Ecto neural progenitor cell (in vitro differentiated cells): ENCODE data around the gene SPG7.

ENCODE experiments used
- DNase-seq: peaks from one replicate; pipeline ENCODE4 v3.0.0-alpha.2; 2018; ENCODE audit warnings: low spot score

Gene SPG7

DNA sequence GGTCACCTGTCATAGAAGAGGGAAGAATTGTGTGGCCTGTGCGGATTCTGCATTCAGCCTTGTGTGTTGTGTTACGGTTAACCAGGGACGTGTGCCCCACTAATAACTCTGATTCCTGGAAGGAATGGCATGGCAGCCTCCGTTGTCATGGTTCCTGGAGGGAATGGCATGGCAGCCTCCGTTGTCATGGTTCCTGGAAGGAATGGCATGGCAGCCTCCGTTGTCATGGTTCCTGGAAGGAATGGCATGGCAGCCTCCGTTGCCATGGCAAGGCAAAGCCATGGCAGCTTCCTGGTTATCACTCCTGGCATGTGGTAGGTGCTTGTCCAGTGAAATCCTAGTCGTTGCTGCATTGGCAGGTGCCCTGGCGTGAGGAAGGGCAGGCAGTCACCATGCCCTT is 8.9 kb downstream of the SPG7 start:
- no peak for DNase-seq

DNA sequence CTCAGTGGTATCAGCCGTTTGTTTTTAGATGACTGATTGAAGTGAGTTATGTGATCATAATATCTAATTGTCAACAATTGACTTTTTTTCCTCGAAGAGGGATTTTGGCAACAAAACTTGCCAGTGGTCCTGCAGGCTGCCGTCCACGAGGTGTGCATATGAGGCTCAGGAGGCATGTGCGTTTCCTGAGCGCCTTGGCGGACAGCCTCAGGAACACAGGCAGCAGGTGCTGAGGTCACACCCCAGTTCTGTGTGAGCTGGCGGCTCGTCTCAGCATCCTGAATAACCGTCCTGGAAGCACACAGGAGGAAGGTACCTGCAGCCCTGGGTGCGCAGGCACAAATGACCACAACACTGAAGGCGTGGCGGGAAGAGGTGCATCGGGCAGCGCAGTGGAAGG is 11.7 kb downstream of the SPG7 start:
- DNase-seq = no peak

DNA sequence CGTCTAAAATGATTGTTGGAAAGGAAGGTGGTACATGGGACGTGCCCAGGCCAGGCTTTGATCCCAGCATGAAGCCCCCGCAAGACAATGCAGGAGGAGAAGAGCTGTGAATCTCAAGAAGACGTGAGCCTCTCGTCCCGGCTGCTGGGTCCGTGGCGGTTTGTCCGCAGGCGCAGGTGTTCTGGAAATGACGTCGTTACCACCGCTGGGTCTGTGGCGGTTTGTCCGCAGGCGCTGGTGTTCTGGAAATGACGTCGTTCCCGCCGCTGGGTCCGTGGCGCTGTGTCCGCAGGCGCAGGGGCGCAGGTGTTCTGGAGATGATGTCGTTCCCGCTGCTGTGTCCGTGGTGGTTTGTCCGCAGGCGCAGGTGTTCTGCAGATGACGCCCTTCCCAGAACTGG is 14.1 kb downstream of the SPG7 start:
- DNase-seq = no peak

DNA sequence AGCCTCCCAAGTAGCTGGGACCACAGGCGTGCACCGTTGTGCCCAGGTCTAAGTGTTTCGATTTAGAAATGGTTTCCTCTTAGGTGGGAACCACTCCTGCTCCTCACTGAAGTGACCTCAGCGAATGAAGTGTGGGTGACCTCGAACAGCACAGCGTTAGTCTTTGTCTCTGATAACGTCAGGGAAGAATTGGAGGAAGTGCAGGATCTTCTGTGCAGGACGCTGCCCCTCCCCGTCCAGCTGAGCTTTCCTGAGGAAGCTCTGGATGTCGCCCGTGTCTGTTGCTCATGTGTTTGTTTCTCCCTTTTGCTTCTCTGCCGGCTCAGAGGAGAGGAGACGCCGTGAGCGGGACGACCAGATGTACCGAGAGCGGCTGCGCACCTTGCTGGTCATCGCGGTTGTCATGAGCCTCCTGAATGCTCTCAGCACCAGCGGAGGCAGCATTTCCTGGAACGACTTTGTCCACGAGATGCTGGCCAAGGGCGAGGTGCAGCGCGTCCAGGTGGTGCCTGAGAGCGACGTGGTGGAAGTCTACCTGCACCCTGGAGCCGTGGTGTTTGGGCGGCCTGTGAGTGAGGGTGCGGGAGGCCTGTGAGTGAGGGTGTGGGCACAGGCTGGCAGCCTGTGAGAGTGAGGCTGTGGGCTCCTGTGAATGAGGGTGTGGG is 15.6 kb downstream of the SPG7 start:
- no peak for DNase-seq

DNA sequence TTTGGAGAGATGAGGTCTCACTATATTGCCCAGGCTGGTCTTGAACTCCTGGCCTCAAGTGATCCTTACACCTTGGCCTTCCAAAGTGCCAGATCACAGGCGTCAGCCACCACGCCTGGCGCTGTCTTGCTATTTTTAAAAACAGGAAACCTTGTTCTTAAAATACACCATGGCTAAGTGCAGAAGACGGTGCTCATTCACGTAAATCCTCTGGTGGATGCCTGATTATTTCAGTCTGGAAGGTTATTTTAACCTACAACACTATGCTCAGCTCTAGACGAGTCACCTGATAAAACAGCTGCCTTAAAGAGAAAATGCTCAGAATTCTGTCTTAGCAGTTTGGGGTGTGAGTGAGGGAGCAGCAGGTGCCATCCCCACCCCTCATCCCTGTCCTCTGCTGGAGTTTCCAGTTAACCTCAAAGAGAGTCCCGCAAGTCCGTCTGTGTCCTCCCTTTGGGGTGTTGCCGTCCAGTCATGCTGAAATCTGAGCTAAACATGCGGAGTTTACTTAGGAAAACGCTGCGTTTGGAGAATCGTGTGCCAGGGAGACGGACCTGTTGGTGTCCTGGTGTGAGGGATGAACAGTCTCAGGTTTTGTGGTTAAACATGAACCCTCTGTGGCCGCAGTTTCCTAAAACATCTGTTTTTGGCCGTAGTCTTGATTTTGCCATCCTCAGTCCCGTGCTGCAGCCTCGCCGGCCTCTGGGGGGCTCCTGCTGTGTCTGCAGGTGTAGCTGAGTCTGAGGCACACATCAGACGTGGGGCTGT is 17.1 kb downstream of the SPG7 start:
- DNase-seq = no peak

DNA sequence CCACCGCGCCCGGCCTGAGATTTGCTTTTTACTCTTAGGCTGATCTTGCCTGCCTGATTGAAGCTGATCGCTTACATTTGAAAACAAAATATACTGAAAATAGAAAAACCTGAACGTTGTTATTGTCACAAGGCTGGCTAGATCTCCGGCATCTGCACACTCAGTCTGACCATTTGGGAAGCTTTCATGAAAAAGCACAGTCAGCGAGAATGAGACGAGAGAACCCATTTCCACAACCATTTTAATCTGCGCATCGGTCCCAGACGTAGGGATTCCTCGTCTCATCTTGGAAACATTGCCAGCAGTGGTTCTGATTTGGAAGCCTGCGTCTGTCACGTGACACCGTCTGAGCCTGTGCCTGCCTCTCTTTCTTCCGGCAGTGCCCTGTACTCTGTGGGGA is 20.9 kb downstream of the SPG7 start:
- no peak for DNase-seq

DNA sequence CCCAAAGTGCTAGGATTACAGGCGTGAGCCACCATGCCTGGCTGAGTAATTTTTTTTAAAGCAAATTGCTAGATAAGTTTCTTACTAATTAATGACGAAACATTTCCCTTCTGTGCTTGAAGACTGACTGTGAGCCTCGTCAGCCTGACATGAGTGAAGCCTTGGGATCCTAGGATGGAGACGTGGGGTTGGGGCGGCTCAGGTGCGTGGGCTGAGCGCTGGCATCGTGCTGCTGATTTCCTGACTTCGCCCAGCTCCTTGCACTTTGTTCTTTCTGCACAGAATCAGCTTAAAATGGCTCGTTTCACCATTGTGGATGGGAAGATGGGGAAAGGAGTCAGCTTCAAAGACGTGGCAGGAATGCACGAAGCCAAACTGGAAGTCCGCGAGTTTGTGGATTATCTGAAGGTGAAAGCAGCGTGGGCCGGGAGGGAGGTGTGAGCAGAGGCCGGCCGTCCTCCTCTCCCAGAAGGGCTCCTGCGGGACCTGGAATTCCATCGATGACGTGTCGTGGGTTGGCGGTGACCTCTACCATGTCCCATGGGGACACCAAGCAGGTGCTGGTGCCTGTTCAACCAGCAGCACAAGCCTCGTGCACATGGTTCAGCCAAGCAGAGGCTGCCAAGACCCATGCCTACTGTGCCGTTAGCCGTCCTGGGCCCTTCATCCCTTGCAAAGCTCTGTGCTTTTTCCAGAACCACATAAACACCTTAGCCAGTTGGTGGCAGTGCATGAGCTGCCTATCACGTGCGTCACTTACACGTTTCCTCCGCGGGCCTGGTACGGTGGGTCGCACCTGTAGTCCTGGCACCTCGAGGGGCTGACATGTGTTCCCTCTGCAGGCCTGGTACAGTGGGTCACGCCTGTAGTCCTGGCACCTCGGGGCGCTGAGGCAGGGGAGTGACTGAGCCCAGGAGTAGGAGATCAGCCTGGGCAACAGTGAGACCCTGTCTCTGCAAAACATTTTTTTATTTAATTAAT is 22.5 kb downstream of the SPG7 start:
- DNase-seq = no peak

DNA sequence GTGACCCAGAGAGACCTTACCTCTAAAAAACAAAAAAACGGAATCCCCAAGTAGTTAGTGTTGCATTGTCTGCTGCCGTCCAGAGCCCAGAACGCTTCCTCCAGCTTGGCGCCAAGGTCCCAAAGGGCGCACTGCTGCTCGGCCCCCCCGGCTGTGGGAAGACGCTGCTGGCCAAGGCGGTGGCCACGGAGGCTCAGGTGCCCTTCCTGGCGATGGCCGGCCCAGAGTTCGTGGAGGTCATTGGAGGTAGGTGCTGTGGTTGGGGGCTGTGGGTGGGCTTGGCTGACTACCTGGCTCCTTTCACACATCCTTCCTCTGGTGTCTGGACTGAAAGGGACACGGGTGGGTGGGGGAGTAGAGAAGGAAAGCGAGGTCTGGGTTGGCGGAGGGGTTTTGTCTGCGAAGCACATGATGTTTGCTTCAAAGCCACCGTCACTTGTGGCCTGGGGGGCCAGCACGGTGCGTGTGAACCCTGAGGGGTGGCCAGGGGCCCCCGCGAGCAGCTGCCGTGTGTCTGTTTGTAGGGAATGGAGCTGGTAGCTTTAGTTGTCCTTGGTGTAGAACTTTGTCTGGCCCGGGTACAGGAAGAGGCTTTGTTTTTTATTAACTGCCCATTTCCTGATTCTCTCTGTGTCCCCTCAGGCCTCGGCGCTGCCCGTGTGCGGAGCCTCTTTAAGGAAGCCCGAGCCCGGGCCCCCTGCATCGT is 23.8 kb downstream of the SPG7 start:
- DNase-seq = no peak

DNA sequence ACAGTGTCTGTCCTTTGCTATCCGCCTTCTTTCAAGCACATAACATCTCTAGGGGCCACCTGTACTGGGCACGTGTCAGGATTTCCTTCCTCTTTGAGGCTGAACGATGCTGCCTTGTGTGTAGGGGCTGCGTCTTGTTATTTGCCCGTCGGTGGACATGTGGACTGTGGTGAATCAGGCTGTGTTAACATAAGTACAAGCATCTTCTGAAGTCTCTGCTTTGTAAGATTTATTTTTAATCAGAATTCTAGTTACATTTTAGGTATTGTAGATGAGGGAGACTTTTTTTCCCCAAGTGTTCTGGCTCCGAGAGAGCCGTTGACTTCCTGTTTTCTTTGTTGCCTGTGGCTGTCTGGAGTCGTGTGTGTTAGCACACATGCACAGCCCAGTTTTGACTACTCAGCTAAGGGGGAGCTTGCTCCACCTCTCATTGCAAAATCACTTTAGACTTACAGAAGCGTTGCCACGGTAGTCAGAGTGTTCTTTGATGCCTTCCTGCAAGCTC is 26.1 kb downstream of the SPG7 start:
- DNase-seq = no peak

DNA sequence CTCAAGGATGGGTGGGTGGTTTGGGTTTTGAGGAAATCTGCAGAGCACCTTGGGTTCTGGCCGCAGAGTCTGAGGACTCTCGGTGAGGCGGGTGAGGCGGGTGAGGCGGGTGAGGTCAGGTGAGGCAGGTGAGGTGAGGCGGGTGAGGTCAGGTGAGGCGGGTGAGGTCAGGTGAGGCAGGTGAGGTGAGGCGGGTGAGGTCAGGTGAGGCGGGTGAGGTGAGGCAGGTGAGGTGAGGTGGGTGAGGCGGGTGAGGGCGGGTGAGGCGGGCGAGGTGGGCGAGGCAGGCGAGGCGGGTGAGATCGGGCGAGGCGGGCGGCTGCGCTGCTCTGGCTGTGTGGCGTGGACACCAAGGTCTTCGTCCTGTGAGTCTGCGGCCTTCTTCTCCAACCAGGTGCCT is 28.2 kb downstream of the SPG7 start:
- DNase-seq = no peak

DNA sequence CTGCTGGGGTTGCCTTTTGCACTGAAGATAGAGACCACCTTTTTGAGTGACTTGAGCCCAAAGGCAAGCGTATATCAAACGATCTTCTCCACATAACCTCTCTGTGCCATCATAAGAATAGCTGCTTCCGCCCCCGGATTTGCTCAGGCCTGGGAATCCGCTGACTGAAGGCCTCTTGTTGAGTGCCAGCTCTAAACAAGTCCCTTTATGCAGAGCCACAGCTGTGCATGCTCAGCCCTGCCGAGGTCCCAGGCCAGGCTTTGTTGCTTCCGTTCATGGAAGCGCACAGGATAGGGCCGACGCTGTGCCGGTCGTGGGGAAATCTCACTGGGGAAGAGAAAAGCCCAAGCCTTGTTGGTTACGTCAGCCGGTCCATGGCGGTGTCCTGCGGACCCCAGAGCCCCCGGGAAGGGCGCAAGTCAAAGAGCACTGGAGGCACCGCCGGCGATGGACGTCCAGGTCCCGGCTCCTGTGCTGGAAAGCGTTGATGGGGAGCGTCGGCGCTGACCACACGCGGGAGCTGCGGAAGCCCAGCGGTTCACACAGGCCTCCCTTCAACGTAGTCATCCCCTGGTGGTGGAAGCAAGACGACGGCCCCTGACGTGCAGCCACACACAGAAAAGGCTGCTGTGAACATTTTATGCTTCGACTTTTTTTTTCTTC is 28.8 kb downstream of the SPG7 start:
- no peak for DNase-seq

DNA sequence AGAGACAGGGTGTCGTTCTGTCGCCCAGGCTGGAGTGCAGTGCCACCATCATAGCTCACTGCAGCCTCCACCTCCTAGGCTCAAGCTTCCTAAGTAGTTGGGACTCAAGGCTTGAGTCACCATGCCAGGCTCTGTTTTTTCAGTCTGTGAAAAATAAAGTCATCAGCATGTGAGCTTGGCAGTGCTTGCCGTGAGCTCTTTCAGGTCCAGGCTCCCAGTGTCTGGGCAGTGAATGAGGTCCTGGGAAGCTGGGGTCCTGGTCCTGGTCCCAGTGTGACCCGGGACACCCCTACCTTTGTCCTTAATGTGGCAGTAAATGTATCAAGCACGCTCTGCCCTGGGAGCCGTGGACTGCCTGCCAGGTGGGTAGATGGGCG is 29.3 kb downstream of the SPG7 start:
- DNase-seq = no peak

DNA sequence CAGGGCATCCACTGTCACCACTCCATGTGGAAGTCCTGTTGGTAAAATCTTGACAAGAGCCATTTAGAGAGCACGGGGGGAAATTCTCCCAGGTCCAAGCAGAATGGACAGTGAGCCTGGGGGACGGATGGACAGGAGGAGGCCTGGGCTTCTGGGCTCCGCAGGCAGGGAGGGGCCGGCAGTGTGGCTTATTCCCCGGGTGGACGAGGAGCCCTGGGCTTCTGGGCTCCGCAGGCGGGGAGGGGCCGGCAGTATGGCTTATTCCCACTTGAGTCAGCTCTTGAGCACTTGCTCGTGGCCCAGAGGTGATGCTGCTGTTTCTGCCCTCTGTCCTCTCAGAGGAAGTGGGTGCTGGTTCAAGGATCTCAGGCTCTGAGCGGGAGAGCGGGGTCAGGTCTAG is 30.1 kb downstream of the SPG7 start:
- no peak for DNase-seq

DNA sequence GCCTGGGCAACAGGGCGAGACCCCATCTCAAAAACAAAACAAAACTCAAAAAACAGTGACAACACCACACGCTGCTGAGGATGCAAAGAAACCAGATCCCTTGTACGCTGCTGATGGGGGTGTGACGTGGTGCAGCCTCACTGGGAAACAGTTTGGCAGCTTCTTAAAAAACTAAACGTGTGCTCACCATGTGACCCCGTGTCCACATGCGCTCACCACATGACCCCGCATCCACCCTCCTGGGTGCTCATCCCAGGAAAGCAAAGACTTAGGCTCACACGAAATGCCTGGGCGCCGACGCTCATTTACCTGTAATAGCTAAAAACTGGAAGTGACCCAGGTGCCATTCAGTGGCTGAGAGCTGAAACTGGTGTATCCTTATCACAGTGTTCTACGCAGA is 32.4 kb downstream of the SPG7 start:
- DNase-seq = no peak

DNA sequence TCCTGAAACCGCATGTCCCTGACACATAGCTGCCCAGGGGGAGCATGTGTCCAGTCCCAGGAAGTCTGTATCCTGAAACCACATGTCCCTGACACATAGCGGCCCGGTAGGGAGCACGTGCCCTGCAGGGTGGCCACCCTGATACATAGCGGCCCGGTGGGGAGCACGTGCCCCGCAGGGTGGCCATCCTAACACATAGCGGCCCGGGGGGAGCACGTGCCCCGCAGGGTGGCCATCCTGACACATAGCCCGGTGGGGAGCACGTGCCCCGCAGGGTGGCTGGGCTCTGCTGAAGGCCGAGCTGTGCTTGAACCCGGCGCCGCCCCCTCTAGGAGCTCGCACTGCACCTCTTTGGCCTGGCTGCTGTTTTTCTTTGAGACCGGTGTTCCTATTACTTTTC is 33.6 kb downstream of the SPG7 start:
- DNase-seq = no peak

DNA sequence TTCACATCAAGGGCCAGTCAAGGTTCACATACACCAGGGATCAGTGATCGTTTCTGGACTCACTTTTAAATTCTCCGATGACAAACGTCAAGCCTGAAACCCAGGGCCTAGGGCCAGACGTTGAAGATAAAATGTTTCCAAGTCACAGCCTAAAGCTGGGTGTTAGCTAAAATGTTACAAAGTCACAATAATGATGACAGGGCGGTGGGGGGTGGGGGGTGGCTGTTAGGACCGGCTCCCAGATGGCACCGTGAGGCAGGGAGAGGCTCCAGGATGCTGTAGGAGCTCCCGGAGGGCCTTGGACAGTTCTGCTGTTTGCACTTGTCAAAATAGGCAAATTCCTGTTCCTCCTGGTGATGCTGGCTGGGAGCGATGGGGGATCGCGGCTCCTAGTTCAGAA is 35.9 kb downstream of the SPG7 start:
- no peak for DNase-seq

DNA sequence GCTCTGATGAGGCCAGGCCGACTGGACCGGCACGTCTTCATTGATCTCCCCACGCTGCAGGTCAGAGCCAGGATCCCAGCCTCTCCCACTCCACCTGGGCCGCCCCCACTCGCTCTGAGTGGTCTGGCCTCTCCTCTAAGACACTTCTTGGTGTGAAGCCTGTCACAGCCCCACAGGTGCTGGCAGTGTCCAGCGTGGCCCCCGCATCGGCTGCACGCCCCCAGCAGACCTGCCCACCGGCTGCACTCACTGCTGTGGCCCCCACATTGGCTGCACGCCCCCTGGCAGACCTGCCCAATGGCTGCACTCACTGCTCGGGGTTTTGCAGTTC is 36.5 kb downstream of the SPG7 start:
- no peak for DNase-seq

DNA sequence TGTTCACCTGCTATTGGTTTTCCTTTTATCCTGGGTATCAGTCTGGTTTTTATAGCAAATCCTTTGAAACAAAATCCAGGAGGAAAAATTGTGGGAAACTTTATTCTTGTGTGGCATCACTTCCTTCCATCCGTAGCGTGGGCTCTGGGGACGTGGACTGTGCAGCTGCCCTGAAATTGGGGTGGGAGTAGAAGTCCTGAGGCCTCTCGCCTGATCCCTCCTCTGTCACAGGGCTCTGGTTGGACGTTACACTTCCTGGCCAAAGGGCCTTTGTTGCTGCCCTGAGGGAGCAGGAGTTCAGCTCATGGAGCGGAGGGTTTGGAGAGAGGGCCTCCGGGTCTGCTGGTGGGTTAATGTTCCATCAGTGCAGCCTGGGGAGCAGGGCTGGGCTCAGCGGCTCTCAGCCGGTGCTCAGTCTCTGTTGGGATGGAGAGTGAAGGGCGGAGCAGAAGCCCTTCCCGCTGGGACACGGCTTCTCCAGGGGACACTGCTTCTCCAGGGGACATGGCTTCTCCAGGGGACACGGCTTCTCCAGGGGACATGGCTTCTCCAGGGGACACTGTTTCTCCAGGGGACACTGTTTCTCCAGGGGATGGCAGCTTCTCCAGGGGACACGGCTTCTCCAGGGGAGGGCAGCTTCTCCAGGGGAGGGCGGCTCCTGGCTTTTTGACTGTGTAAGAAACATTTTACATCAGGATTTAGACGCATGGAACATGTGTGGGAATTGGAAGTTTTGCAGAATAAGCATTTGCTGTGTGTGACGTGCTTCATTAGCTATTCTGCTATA is 37.0 kb downstream of the SPG7 start:
- DNase-seq = no peak

DNA sequence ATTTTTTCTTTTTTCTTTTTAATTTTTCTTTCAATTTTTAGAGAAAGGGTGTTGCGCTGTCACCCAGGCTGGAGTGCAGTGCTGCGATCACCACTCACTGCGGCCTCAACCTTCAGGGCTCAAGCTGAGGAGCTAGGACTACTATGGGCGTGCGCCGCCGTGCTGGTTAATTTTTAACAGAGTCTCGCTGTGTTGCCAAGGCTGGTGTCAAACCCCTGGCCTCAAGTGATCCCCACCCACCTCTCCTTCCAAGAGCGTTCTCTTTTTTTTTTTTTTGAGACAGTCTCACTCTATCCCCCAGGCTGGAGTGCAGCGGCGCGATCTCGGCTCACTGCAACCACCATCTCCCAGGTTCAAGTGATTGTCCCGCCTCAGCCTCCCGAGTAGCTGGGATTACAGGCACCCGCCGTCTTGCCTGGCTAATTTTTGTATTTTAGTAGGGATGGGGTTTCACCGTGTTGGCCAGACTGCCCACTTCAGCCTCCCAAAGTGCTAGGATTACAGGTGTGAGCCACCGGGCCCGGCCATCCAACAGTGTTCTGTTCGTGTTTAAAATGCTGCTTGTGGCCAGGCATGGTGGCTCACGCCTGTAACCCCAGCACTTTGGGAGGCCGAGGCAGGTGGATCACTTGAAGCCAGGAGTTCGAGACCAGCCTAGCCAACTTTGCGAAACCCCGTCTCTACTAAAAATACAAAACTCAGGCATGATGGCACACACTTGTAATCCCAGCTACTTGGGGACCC is 37.8 kb downstream of the SPG7 start:
- no peak for DNase-seq

DNA sequence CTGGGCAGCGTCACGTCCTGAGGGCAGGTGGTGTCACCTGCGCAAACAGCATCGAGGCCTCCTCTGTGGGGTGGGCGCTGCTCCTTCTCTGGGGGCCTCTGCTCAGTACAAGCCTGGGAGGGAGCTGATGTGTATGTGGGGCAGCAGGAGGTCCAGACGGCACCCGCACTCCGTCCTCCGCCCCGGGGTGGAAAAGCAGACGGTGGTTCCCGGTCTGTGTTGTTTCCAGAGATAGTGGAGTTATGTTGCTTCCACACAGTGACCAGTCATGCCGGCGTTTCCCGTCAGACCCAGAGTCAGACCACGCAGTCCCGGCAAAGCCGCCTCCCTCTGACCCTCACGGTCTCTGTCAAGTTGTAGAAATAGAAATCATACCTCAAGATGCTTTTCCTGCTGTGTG is 38.6 kb downstream of the SPG7 start:
- no peak for DNase-seq
